Measurements from ENCODE around the gene HDGFL1.

HDGFL1 gene

GRCh38 chr6:22590423-22590822, 21.1 kb downstream of the HDGFL1 start:
- no peak for DNase-seq (ENCODE audit: low read depth in 2 of 2)

GRCh38 chr6:22593895-22594294, 24.5 kb downstream of the HDGFL1 start:
- no peak for DNase-seq (ENCODE audit: low read depth in 2 of 2)

- no peak for DNase-seq (ENCODE audit: low read depth in 2 of 2)
Measured at GRCh38 chr6:22596011-22596410, 26.6 kb downstream of the HDGFL1 start.

GRCh38 chr6:22598339-22598738, 29.0 kb downstream of the HDGFL1 start:
- DNase-seq (ENCODE audit: low read depth in 2 of 2) = no peak

GRCh38 chr6:22600059-22600458, 30.7 kb downstream of the HDGFL1 start:
- no peak for DNase-seq (ENCODE audit: low read depth in 2 of 2)

GRCh38 chr6:22601984-22602383, 32.6 kb downstream of the HDGFL1 start:
- no peak for DNase-seq (ENCODE audit: low read depth in 2 of 2)

- DNase-seq (ENCODE audit: low read depth in 2 of 2) = no peak
Measured at GRCh38 chr6:22605736-22606135, 36.4 kb downstream of the HDGFL1 start.

- DNase-seq (ENCODE audit: low read depth in 2 of 2) = no peak
Measured at GRCh38 chr6:22610127-22610526, 40.8 kb downstream of the HDGFL1 start.

- no peak for DNase-seq (ENCODE audit: low read depth in 2 of 2)
Measured at GRCh38 chr6:22612236-22612635, 42.9 kb downstream of the HDGFL1 start.

GRCh38 chr6:22613051-22613450, 43.7 kb downstream of the HDGFL1 start:
- no peak for DNase-seq (ENCODE audit: low read depth in 2 of 2)

GRCh38 chr6:22613695-22614094, 44.3 kb downstream of the HDGFL1 start:
- no peak for DNase-seq (ENCODE audit: low read depth in 2 of 2)

- no peak for DNase-seq (ENCODE audit: low read depth in 2 of 2)
Measured at GRCh38 chr6:22614547-22614946, 45.2 kb downstream of the HDGFL1 start.

- no peak for DNase-seq (ENCODE audit: low read depth in 2 of 2)
Measured at GRCh38 chr6:22621028-22621427, 51.7 kb downstream of the HDGFL1 start.

All from stimulated activated CD8-positive, alpha-beta memory T cell treated with anti-CD3 and anti-CD28 coated beads, Interleukin-2, amount 100 ng/mL, for 1 hour (primary cell).